ENCODE results near the gene STPG4. TPM values are rescaled to one million over a fixed set of nuclear protein-coding genes. Genes with fewer than 3 reads are reported as not detected.

STPG4 gene
- total RNA-seq, 1 experiment from 2014 or later: 10.6 TPM

GRCh38 chr2:47039913-47040562 is 115.1 kb downstream of the STPG4 start (continued):
- TF ChIP-seq EZH2 (IDR thresholded peaks at IDR 0.05) (no peak), CEBPB (IDR thresholded peaks at IDR 0.05; ENCODE audit: low read depth) (no peak), FOSL1 (IDR thresholded peaks at IDR 0.05; ENCODE audit: low read depth) (no peak), TCF7L2 (IDR thresholded peaks at IDR 0.05; ENCODE audit: borderline replicate concordance, extremely low read depth, insufficient read depth, insufficient read length) (no peak)

- no peak for ATAC-seq
- Histone ChIP-seq H3K27ac (ENCODE audit: low read depth, low read length) (no peak overlapping the region), H3K36me3 (ENCODE audit: control insufficient read depth in 1 of 2, insufficient read depth in 2 of 2, low read length in 2 of 2) (no peaks in the 10 kb centered on the region), H3K9me2 (ENCODE audit: insufficient read depth) (no peaks in the 10 kb centered on the region), H3K4me2 (ENCODE audit: low read length) (no peak overlapping the region), H3K4me1 (ENCODE audit: control insufficient read depth in 1 of 2, insufficient read depth in 2 of 2, low read length in 2 of 2) (peaks cover 67 to 93% of the 10 kb centered on the region in 2 experiments), H4K20me1 (ENCODE audit: insufficient read depth) (no peaks in the 10 kb centered on the region), H3K9ac (ENCODE audit: low read length) (no peak overlapping the region), H3K27me3 (ENCODE audit: insufficient read depth, low read length) (no peaks in the 10 kb centered on the region), H3K79me2 (ENCODE audit: insufficient read depth, low read length) (no peaks in the 10 kb centered on the region), H3K4me3 (replicated peaks in 1 of 2; ENCODE audit: low read depth in 1 of 2, low read length in 2 of 2) (no peak overlapping the region), H2AFZ (ENCODE audit: low read depth, low read length, poor library complexity, severe bottlenecking) (no peak overlapping the region), H3K9me3 (ENCODE audit: control insufficient read depth in 1 of 2, insufficient read depth in 1 of 2, low read depth in 1 of 2, low read length in 2 of 2) (no peaks in the 10 kb centered on the region)
- CTCF ChIA-PET: no interaction called here
- no peak for DNase-seq (ENCODE audit: low read depth, low spot score)
- intact Hi-C loops (cut with micrococcal nuclease): no loop called here
- BruUV-seq (replicated peaks): no TSS peak
- RAD21 ChIA-PET (ENCODE audit: low non-redundant PET in 1 of 2, low total read pairs in 2 of 2, uncharacterized antibody in 2 of 2, unreplicated experiment in 2 of 2): no interaction called here
- POLR2A ChIA-PET: no interaction called here
- TF ChIP-seq ATF3 (IDR thresholded peaks at IDR 0.05) (no peak), POLR2AphosphoS5 (IDR thresholded peaks at IDR 0.05; ENCODE audit: low read depth, low read length) (no peak), YY1 (IDR thresholded peaks at IDR 0.05; ENCODE audit: extremely low read depth, insufficient replicate concordance, low read depth, low read length) (no peak), ZNF274 (IDR thresholded peaks at IDR 0.05; ENCODE audit: low read depth, low read length) (no peak), SRF (IDR thresholded peaks at IDR 0.05; ENCODE audit: low read depth) (no peak), JUND (IDR thresholded peaks at IDR 0.05) (no peak), MAX (IDR thresholded peaks at IDR 0.05) (no peak), EZH2 (IDR thresholded peaks at IDR 0.05) (no peak), EZH2phosphoT487 (IDR thresholded peaks at IDR 0.05; ENCODE audit: borderline replicate concordance) (no peak), ELF1 (IDR thresholded peaks at IDR 0.05; ENCODE audit: borderline replicate concordance, low read depth) (no peak), CEBPB (IDR thresholded peaks at IDR 0.05; ENCODE audit: low read depth) (no peak), EGR1 (IDR thresholded peaks at IDR 0.05; ENCODE audit: low read depth) (no peak), POLR2A (IDR thresholded peaks at IDR 0.05; ENCODE audit: borderline replicate concordance, extremely low read depth, insufficient read depth, insufficient read length) (no peak)
These were observed 115.6 kb downstream of the STPG4 start for GRCh38 chr2:47039489-47039870.
